Activated CD4-positive, CD25-positive, alpha-beta regulatory T cell treated with anti-CD3 and anti-CD28 coated beads, Interleukin-2, amount 50 U/mL, for 24 hours (primary cell): ENCODE results near the gene SYNE2.

Experiments used
- ATAC-seq, 2 donors: fragments of 150-1000 bp; cut with Tn5 transposase; one replicate each; pipeline ENCODE4 v1.10.0; 2021; ENCODE audit warnings: mild to moderate bottlenecking in 1 of 2, moderate library complexity in 1 of 2

Gene SYNE2

GRCh38 chr14:63875311-63875710 lies 22.5 kb downstream of the SYNE2 start:
- no peak for ATAC-seq

- no peak for ATAC-seq
Observed at GRCh38 chr14:63877550-63877939, 24.7 kb downstream of the SYNE2 start.

GRCh38 chr14:63878052-63878451 lies 25.2 kb downstream of the SYNE2 start:
- ATAC-seq, result no peak

- no peak for ATAC-seq
Observed at GRCh38 chr14:63878792-63879191, 26.0 kb downstream of the SYNE2 start.

- no peak for ATAC-seq
Observed at GRCh38 chr14:63881926-63882325, 29.1 kb downstream of the SYNE2 start.

- no peak for ATAC-seq
Observed at GRCh38 chr14:63887899-63888298, 35.1 kb downstream of the SYNE2 start.

- no peak for ATAC-seq
Observed at GRCh38 chr14:63890553-63890952, 37.7 kb downstream of the SYNE2 start.

GRCh38 chr14:63891148-63891975 lies 38.6 kb downstream of the SYNE2 start:
- no peak for ATAC-seq

- no peak for ATAC-seq
Observed at GRCh38 chr14:63892265-63892664, 39.5 kb downstream of the SYNE2 start.

- no peak for ATAC-seq
Observed at GRCh38 chr14:63893701-63894458, 41.1 kb downstream of the SYNE2 start.

- no peak for ATAC-seq
Observed at GRCh38 chr14:63895510-63895909, 42.7 kb downstream of the SYNE2 start.

GRCh38 chr14:63896278-63896720 lies 43.5 kb downstream of the SYNE2 start:
- ATAC-seq, result no peak

- ATAC-seq, result no peak
Observed at GRCh38 chr14:63897721-63898163, 44.9 kb downstream of the SYNE2 start.

GRCh38 chr14:63899953-63900352 lies 47.1 kb downstream of the SYNE2 start:
- ATAC-seq, result no peak

GRCh38 chr14:63901434-63902085 lies 48.8 kb downstream of the SYNE2 start:
- no peak for ATAC-seq

GRCh38 chr14:63902375-63902976 lies 49.7 kb downstream of the SYNE2 start:
- ATAC-seq, result no peak

- ATAC-seq, result no peak
Observed at GRCh38 chr14:63904724-63905123, 51.9 kb downstream of the SYNE2 start.

GRCh38 chr14:63905370-63905769 lies 52.6 kb downstream of the SYNE2 start:
- no peak for ATAC-seq

GRCh38 chr14:63908667-63909264 lies 56.0 kb downstream of the SYNE2 start:
- peak in 1 of 2 donors; percentile 21 for ATAC-seq

- ATAC-seq, result no peak
Observed at GRCh38 chr14:63909984-63910383, 57.2 kb downstream of the SYNE2 start.

GRCh38 chr14:63910583-63911363 lies 58.0 kb downstream of the SYNE2 start:
- peak; percentile 84 to 85 for ATAC-seq

- ATAC-seq, result no peak
Observed at GRCh38 chr14:63911404-63911803, 58.6 kb downstream of the SYNE2 start.
